HL-60/S4 (cell line): ENCODE data around the gene C1orf50.
"Not testable (repeated sequence)": the region's sequence is repeated elsewhere in the genome, so short reads cannot be mapped to it uniquely, and the experiment has no call there.

ENCODE experiments used
- in situ Hi-C: fragments of 300-500 bp; cut with MboI; formaldehyde crosslinking; loops from 2 replicates; pipeline ENCODE4 v1.14.3; 2022; ENCODE audit warnings: low sequenced_read_pairs

The C1orf50 gene

GRCh38 chr1:42766741-42767509, at the start of gene C1orf50, which contains the start of gene P3H1:
Gene C1orf50, plus strand, starts transcription at chr1:42767249. Its CDS starts 63 bp downstream, at chr1:42767312.
Gene P3H1, minus strand, starts transcription at chr1:42767028. Its CDS starts 57 bp downstream, at chr1:42766971.
- in situ Hi-C loops, result no loop called here

GRCh38 chr1:42720868-42721267, 46.2 kb upstream of the C1orf50 start:
- in situ Hi-C loops, result no loop called here

GRCh38 chr1:42721926-42722325, 45.1 kb upstream of the C1orf50 start:
- in situ Hi-C loops, result no loop called here

- in situ Hi-C loops, result not testable (repeated sequence)
Observed at GRCh38 chr1:42722403-42722802, 44.6 kb upstream of the C1orf50 start.

GRCh38 chr1:42723511-42723910, 43.5 kb upstream of the C1orf50 start:
- in situ Hi-C loops, result no loop called here

- in situ Hi-C loops, result loop anchor here (25.0 kb wide), 1 partner anchor 564 kb away; the partner anchor contains the start of genes GUCA2A and GUCA2B
Observed at GRCh38 chr1:42725820-42726219, 41.2 kb upstream of the C1orf50 start.

GRCh38 chr1:42730002-42730401, 37.0 kb upstream of the C1orf50 start:
- in situ Hi-C loops, result loop anchor here (10.0 to 25.0 kb wide), 2 partner anchors 215 to 568 kb away; partner anchors contain the start of genes GUCA2A and GUCA2B

- in situ Hi-C loops, result loop anchor here (10.0 to 25.0 kb wide), 2 partner anchors 216 to 569 kb away; partner anchors contain the start of genes GUCA2A and GUCA2B
Observed at GRCh38 chr1:42730988-42731387, 36.1 kb upstream of the C1orf50 start.

- in situ Hi-C loops, result loop anchor here (10.0 to 25.0 kb wide), 2 partner anchors 217 to 569 kb away; partner anchors contain the start of genes GUCA2A and GUCA2B
Observed at GRCh38 chr1:42731585-42731984, 35.5 kb upstream of the C1orf50 start.

GRCh38 chr1:42732126-42732680, 34.8 kb upstream of the C1orf50 start:
- in situ Hi-C loops, result loop anchor here (10.0 to 25.0 kb wide), 2 partner anchors 217 to 570 kb away; partner anchors contain the start of genes GUCA2A and GUCA2B

- in situ Hi-C loops, result loop anchor here (10.0 to 25.0 kb wide), 2 partner anchors 219 to 571 kb away; partner anchors contain the start of genes GUCA2A and GUCA2B
Observed at GRCh38 chr1:42733415-42734200, 33.4 kb upstream of the C1orf50 start.

GRCh38 chr1:42734201-42735035, 32.6 kb upstream of the C1orf50 start:
- in situ Hi-C loops, result loop anchor here (10.0 to 25.0 kb wide), 2 partner anchors 220 to 572 kb away; partner anchors contain the start of genes GUCA2A and GUCA2B

GRCh38 chr1:42735056-42735455, 32.0 kb upstream of the C1orf50 start:
- in situ Hi-C loops, result loop anchor here (10.0 to 25.0 kb wide), 2 partner anchors 220 to 573 kb away; partner anchors contain the start of genes GUCA2A and GUCA2B

- in situ Hi-C loops, result loop anchor here (10.0 to 25.0 kb wide), 2 partner anchors 221 to 573 kb away; partner anchors contain the start of genes GUCA2A and GUCA2B
Observed at GRCh38 chr1:42735477-42736105, 31.5 kb upstream of the C1orf50 start.

- in situ Hi-C loops, result loop anchor here (10.0 to 25.0 kb wide), 2 partner anchors 221 to 574 kb away; partner anchors contain the start of genes GUCA2A and GUCA2B
Observed at GRCh38 chr1:42736152-42736551, 30.9 kb upstream of the C1orf50 start.

- in situ Hi-C loops, result loop anchor here (10.0 to 25.0 kb wide), 2 partner anchors 222 to 574 kb away; partner anchors contain the start of genes GUCA2A and GUCA2B
Observed at GRCh38 chr1:42736571-42737200, 30.4 kb upstream of the C1orf50 start.

- in situ Hi-C loops, result loop anchor here (10.0 to 25.0 kb wide), 2 partner anchors 222 to 575 kb away; partner anchors contain the start of genes GUCA2A and GUCA2B
Observed at GRCh38 chr1:42737257-42737656, 29.8 kb upstream of the C1orf50 start.

GRCh38 chr1:42737986-42738677, 28.9 kb upstream of the C1orf50 start:
- in situ Hi-C loops, result loop anchor here (10.0 to 25.0 kb wide), 2 partner anchors 223 to 576 kb away; partner anchors contain the start of genes GUCA2A and GUCA2B
